Stimulated activated CD8-positive, alpha-beta memory T cell treated with anti-CD3 and anti-CD28 coated beads, Interleukin-15, amount 100 ng/mL, for 4 hours (primary cell): ENCODE measurements around the gene PARVB.

Source experiments
- DNase-seq, 2 donors: peaks; one replicate each; pipeline ENCODE4 v3.0.0-alpha.2; 2020; ENCODE audit warnings: low read depth in 2 of 2

Gene PARVB

DNA sequence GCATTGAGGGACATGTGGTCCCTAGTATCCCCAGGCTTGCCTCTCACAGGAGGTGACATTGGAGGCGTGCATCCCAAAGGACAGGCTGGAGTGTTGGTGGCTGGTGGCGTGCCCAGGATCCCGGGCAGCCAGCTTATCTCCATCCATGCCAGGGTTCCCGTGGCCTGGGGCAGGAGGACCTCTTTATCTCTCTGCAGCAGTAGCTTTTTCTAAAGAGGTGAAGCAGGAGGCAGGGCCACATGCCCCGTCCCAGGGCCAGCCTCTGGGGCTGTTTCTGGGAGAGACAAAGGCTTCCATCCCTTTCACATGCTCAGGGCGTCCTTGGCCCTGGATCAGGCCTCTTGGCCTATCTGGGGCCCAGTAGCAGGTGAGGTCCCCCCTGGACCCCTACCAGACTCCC is 176.3 kb downstream of the PARVB start:
- no peak for DNase-seq

DNA sequence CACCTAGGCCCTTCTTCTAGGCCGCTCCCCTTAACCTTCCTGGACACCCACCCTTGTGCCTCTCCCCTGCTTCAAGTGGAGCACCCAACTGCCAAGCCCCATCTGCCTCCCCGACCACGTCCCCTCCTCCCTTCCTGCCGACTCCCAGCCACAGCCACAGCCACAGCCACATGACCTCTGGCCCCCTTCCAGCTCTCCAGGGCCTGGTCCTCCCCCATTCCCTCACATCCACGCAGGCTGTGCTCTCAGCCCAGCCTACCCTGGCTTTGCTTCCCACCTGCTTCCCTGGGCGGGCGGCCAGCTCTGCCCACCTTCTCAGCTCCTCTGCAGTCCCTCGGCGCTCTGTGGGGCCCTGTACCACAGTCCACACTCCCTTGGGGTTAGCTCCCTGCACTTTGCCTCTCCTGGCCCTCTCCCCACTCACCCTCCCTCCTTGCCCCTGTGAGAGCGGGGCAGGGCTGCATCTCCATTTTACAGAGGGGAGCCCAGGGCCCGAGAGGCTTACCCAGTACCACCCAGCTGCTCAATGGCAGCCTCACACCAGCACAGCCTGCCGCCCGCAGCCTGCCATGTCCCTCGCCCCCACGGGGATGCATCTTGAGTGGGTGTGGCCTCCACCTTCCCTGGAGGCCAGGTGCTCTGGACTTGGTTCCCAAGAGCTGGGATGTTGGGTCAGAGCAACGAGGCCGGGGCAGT is 176.9 kb downstream of the PARVB start:
- no peak for DNase-seq

DNA sequence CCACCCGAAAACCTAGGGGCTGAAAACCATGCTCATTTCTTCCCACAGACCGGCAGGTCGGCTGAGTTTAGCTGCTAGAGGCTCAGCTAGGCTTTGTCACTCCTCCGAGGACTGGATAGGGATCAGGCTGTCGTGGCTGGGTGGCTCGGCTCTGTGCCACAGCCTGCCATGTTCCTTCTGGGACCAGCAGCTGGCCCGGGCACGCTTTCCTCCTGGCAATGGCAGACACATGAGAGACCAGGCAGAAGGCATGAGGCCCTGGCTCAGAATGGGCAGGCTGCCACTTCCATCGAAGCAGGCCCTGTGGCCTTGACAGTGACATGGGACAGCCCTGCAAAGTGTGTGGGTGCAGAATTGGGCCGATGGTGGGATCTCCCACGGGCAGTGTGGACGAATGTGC is 177.6 kb downstream of the PARVB start:
- DNase-seq = no peak

DNA sequence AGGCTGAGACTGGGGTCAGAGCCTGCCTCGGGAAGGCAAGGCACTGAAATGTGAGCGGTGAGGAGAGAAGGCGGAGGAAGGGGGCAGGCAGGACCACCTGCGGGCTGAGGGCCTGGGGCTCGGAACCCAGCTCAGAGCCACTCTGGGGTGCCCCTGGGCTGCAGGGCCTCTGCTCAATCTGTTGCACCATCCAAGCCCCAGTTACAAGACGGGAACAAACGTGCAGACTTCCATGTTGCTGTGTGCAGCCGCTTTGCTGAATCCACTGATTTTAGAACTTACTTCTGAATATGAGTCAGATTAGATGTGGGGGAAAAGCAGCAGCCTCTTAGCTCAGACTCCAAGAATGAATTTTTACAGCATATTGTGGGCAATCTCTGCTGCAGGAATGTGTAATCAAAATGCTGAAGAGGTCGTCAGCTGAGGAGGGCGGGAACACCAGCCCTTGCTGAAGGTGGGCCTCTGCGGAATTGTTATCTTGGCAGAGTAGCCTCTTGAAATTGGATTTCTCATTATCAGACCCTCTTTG is 178.2 kb downstream of the PARVB start:
- no peak for DNase-seq

DNA sequence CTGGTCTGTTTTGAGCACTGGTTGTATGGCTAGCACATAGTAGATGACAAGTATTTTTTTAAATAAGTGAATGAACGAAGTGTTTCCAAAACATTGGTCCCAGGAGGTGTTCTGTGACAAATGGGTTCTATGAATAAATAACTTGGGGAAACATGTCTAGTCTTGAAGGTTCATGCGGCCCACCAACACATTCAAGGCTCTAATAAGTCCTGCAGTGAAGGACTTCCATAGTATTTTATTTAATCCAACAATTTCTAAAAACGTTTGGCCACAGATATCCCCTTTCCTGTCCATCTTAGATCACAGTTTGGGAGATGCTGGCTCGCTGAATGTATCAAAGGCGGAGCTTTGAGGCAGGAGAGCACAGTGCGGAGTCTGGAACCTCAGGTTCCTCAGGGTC is 179.1 kb downstream of the PARVB start:
- no peak for DNase-seq

DNA sequence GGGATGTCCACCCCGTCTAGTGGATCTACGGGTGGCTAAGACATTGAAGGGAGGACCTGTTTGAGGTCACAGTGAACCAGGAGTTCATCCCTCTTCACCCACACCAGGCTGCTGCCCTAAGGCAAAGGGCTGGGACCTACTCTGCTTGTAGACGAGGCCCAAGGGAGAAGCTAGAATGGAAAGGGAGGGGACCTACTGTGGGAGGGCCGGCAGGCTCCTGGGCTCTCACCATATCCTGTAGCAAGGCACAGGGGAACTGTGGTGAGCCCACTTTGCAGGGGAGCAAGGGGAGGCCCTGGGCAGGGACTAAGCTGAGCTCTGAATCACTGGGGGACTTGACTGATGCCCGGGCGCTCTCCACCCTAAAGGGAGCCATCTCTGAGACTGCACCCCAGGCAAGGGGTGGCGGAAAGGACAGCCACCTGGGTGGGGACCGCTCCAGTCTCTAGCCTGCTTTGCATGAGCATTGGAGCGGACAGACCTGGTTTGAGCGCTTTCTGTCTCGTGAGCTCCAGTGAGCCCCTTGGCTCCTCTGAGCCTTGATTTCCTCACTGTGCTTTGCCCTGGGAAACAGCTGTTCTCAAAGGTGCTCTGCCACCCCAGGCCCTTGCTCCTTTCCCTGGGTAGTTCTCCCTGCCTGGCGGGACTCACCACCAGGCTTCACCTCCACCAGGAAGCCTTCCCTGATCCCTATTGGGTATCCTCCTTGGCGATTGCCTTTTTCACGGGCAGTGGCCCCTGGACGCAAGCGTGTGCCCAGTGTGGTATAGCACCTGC is 180.8 kb downstream of the PARVB start:
- no peak for DNase-seq

DNA sequence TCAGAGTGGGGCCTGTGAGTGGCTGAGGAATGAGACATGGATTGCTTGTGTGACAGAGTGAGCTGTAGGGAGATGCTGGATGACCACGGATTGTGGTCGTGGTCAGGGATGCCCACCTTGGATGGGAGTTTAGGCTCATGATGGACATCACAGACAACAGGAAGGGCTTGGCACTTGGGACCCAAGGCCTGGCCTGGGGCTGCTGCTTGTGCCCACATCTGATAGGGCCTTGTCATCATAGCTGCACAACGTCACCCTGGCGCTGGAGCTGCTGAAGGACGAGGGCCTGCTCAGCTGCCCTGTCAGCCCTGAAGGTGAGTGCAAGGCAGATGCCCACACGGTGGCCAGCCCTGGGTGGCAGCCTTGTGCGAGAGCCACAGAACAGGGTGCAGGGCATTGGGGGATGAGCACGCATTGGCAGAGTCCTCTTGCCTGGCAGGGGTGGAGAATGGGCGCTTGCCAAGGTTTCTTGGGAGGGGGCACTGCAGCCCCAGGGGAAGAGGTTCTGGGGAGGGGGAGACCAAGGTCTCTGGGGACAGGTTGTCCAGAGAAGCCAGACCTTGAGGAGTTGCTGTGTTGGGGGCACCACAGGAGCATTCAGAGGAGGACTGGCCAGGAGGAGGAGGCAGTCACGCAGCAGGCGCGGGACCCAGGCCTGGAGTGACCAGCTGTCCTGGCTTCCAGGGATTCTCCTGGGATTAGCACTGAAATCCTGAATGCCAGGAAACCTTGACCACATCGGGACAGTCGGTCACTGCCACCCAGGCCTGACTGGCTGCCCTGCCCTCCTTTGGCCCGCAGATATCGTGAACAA is 181.6 kb downstream of the PARVB start:
- DNase-seq = no peak

DNA sequence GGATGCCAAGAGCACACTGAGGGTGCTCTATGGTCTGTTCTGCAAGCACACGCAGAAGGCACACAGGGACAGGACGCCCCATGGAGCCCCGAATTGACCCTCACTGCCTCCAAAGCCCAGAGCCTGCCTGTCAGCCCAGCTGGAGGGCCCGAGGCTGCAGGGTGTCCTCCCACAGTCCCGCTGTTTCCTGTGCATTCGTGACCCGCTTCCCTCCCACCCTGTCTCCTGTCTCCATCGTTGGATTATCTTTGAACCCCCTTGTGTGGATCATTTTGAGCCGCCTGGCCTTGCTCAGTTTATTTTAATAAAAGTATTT is 182.2 kb downstream of the PARVB start:
- no peak for DNase-seq

DNA sequence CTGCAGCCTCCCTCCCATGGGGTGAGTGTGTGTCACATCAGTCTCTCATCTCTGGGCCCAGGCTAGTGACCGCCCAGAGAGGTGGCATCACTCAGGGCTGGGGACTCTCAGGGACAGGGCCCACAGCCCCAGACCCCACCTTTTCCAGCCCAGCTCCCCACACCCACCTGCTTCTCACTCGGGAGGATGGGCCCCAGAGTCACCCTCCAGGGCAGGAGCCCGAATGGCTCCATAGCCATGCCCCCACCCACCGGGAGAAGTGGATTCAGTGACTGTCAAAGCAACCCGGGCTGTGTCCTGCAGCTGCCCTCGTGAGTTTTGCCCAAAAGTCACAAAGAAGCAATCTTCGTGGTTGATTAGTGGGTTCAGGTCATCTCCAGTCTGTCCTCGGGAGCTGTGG is 182.6 kb downstream of the PARVB start:
- DNase-seq = no peak

DNA sequence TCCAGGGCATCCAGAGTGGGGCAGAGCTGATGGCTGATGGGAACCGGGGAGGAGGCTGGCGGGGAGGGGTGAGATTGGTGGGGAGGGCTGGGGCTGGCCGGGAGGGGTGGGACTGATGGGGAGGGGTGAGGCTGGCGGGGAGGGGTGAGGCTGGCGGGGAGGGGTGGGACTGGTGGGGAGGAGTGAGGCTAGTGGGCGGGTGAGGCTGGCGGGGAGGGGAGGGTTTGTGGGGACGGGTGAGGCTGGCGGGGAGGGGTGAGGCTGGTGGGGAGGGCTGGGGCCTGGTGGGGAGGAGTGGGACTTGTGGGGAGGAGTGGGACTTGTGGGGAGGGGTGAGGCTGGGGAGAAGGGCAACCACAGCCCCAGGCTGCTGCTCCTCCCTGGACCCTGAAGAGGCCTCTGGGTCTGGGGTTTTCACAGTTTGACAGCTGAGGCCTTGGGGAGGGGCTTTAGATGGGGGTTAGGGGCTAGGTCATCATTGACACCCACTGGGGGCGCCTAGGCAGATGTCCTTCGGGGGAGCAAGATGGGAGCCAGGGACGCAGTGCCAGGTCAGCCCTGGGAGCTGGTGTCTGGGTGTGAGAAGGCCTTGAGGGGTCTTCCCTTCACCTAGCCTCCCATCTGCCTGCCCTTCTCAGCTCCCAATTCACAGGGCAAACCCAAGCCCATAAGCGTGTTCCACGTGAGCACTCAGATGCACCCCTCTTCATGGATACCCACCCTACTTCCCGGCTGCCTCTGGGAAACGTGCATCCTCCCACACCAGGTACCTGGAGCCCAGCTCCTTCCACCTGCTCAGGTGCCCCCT is 183.3 kb downstream of the PARVB start:
- DNase-seq = no peak

DNA sequence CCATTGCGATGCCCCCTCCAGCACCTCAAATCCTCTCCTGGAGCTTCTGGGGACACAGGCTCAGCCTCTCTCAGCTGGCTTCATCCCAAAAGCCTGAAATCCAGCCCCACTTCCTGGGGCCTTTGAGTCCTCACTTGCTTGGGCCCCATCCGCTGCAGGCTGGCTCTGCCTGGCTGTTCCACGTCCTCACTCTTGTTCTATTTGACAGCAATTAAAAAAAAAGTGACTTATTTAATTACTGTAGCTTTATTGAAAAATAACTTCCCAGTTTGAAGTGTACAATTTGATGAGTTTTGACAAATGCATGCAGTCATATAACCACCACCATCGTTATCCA is 183.8 kb downstream of the PARVB start:
- DNase-seq = no peak

DNA sequence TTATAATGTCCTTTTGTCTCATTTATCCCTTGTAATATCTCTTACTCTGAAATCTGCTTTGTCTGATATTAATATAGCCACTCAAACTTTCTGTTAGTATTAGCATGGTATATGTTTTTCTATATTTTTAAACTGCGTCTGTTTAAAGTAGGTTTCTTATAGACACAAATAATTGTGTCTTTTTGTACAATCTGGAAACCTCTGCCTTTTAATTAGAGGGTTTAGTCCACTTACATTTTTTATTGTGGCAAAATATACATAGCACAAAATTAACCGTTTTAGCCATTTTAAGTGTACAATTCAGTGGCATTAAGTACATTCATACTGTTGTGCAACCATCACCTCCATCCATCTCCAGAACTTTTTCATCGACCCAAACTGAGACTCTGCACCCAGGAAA is 185.2 kb downstream of the PARVB start:
- DNase-seq = no peak

DNA sequence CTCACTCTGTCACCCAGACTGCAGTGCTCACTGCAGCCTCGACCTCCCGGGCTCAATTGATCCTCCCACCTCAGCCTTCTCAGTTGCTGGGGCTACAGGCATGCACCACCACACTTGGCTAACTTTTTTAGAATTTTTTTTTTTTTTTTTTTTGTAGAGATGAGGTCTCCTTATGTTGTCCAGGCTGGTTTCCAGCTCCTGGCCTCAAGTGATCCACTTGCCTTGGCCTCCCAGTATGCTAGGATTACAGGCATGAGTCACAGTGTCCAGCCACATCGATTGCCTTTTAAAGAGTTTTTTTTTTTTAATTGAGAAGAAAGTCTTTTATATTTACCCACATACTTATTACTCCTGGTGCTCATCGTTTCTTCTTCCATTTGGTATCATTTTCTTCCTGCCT is 186.6 kb downstream of the PARVB start:
- no peak for DNase-seq

DNA sequence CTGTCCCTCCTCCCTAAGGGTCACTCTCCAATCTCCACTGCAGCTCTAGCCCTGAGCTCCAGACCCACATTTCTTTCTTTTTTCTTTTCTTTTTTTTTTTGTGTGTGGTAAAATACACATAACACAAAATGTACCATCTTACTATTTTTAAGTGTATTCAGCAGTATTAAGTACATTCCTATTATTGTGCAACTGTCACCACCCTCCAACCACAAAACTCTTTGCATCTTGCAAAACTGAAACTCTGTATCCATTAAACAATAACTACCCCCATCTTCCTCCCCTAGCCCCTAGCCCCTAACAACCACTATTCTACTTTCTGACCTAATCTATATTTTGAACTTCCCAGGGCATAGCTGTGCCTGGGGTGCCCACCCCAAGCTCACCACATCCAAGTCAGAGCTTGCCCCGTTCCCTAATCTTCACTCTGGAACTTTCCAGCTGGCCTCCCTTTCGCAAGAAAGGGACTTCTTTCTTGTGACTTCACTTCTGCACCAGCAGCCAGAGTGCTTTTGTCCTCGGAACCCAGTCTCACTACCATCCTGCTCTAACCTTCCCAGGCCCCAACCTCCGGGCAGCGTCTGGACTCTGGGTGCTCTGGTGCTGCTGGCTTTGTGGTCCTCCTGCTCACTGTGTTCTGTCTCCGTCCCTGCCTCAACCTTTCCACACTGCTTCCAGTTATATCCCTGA is 187.3 kb downstream of the PARVB start:
- DNase-seq = no peak

DNA sequence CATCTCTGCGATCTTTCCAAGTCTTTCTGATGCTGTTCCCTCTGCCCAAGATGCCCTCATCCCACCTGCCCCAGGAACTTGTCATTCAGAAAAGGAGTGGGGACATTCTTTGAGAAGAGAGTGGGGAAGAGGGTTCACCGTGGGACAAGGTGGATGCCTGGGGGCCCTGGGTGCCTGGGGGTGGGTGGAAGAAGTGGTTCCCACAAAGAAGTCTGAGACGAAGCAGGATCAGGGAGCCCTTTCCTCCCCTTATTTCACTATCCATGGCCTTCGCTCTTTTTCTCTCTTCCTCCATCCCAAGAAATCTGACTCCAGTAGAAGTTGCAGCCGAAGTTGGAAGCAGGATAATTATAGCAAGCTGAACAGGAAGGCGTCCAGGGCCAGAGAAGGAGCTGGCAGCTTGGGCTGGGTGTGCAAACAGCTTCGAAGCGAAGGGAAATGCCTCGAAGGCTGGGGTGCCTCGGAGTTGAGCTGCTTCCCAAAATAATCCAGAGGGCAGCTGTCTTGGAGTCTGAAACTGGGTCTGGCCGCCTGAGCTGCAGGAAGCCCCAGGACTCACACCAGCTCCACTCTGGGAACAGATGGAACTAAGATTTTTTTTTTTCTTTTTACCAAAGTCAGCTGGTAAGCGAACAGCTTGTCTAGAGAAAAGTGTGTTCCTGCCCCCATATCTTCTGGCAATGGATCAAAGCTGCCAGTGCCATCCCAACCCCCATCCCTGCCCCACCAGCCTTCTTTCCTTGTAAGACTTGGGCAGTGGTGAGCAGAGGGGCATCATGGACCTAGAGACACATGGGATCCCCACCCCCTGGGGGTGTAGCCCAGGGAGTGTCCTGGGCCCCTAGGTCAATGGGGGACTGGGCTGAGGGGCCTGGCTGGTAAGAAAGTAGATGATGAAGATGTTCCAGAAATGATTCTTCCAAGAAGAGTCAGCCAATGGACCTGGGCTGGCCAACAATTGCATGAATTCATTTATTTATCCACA is 188.1 kb downstream of the PARVB start:
- no peak for DNase-seq

DNA sequence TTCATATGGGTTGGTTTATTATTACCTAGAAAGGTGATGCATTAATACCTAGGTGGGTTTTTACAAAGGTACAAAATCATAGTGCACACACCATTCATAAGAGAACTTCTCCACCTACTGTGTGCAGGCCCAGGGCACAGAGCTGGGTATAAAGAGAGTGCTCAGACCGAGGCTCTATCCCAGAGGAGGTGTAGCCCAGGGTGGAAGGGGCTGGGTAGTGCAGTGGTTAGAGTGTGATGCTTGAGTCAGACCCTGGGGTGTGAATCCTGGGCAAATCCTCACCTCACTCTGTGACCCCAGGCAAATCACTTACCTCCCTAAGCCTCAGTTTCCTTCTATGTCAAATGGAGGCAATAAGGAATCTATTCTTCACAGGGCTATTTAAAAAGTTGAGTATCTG is 188.8 kb downstream of the PARVB start:
- DNase-seq = no peak

DNA sequence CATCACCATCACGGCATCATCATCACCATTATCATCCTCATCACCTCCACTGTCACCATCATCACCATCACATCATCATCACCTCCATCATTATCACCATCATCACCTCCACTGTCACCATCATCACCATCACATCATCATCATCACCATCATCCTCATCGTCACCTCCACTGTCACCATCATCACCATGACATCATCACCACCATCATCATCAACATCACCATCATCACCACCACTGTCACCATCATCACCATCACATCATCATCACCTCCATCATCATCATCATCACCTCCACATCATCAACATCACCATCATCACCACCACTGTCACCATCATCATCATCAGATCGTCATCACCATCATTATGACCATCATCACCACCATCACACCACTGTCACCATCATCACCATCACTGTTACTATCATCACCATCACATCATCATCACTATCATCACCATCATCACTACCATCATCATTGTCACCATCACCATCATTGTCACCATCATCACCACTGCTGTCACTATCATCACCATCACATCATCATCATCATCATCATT is 189.5 kb downstream of the PARVB start:
- DNase-seq = no peak

DNA sequence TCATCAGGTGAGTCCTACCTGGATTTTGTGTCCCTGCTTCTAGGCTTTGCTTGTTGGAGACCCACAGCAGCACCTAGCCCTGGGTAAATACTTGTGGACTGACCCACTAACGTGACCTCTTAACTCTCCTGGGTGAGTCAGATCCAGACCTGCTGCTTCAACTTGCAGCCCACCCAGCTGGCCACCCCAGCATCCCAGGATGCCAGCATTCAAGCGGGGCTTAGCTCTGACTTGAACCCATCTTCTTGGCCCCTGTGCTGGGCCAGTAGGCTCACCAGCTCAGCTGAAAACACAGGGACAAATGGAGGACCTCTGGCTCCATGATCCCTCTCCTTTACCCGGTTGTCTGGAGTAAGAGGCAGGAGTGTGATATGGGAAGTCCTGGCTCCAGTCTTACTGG is 190.1 kb downstream of the PARVB start:
- DNase-seq = no peak

DNA sequence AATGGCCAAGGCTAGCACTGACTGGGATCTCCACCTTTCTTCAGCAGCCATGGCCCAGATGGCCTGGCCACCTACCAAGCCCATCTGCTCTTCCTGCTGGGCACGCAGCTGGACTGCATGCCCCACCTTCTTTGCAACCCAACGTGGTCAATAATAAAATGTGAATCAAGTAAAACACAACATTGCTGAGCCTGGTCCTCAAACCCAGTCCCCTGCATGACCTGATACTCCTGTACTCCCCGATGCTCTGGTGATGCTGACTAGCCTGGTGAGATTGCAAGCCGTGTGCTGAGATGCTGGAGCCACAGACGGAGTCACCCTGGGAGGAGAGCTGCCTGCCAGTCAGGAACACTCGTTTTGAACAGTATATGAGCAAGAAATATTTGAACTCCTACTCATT is 190.7 kb downstream of the PARVB start:
- DNase-seq = no peak

DNA sequence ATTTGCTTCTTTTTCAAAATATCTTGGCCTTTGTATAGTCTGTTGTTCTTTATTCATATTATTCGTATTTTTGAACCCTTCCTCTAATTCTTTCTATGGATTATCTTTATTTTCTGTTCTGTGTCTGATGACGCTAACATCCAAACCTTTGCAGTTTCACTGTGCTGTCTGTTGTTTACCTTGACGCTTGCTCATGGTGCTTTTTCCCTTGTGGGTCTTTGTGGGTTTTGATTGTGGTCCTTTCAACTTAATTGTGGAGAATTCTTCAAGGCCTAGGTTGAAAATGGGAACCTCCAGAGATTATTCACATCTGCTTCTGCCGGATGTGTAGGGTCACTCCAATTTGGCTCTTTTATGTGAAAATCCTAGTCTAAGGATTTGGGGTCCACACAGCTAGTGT is 191.2 kb downstream of the PARVB start:
- DNase-seq = no peak
